ENCODE data around the gene HCRTR1. TPM values are rescaled to one million over a fixed set of nuclear protein-coding genes. Genes with fewer than 3 reads are reported as not detected.

The HCRTR1 gene
- not detected in 2 replicates for total RNA-seq

DNA sequence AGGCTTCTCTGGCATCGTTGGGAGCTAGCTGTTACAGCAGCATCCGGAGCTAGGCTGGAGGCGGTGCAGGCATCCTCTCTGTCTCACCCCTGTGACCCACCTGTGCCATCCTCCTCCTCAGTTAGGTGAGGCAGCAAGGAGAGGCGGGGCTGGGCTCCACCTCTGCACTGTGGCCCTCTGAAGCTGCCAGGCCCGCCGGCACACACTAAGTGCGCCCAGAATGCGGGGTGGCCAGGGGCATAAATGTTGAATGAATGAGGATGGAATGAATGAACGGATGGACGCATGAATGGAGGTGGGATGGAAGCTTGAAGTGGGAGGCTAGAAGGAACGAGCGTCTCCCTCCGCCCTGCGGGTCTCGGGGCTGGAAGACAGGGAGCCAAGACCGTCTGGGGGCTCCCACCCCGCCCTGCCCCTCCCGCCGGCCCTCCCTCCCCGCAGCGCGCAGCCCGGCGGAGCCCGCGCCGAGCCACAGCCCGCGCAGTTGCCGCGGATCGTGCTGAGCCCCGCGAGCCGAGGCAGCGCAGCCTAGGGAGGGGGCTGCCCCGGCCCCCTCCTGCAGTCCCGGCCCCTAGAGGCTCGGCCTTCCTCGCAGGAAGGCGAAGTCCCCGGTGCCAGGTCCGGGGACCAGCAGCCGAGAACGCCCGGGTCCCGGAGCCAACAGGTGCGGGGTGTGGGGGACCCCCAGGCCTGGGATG is at the start of gene HCRTR1:
HCRTR1 (plus strand) TSS at position 472 of the 698 bp plus-strand sequence. CDS start 1,504 bp downstream, outside the sequence.
- no peak for DNase-seq (ENCODE audit: low read depth)

GRCh38 chr1:31567956-31568570 is 49.4 kb upstream of the HCRTR1 start:
- DNase-seq (ENCODE audit: low read depth), result peak; percentile 79

- DNase-seq (ENCODE audit: low read depth), result no peak
Measured at GRCh38 chr1:31568895-31569595, 48.4 kb upstream of the HCRTR1 start.

GRCh38 chr1:31569596-31570173 is 47.8 kb upstream of the HCRTR1 start:
- no peak for DNase-seq (ENCODE audit: low read depth)

GRCh38 chr1:31570228-31570627 is 47.3 kb upstream of the HCRTR1 start:
- no peak for DNase-seq (ENCODE audit: low read depth)

GRCh38 chr1:31570906-31571305 is 46.6 kb upstream of the HCRTR1 start:
- no peak for DNase-seq (ENCODE audit: low read depth)

GRCh38 chr1:31571340-31572295 is 45.9 kb upstream of the HCRTR1 start:
- no peak for DNase-seq (ENCODE audit: low read depth)

- DNase-seq (ENCODE audit: low read depth), result peak; percentile 59
Measured at GRCh38 chr1:31572323-31573104, 45.0 kb upstream of the HCRTR1 start.

GRCh38 chr1:31573261-31573660 is 44.2 kb upstream of the HCRTR1 start:
- DNase-seq (ENCODE audit: low read depth), result no peak

DNA sequence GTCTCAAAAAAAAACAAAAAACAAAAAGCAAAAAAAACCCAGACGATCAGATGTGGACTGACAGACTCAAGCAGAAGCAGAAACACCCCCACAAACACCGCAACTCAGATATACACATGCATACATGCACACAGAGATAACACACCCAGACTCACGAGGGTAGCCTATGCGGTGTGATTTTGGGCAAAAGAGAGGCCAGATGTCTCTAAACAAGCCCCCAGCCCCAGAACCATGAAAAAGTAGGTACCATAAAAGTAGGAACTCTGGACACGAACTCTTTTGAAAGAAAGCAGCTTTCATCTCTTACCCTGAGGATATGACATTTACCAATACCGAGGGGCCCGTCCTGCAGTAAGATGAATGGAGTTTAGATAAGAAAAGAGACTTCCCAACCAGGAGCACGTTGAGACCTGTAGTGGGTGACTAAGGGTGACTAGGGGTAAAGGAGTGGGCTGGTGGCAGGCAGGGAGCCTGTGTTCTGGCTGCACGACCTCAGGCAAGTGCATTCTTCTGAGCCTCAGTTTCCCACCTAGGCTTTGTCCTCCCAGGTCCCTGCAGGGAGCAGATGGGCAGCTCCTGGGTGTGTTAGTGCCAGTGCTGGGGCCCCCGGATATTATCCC is 42.6 kb upstream of the HCRTR1 start:
- DNase-seq (ENCODE audit: low read depth), result no peak

DNA sequence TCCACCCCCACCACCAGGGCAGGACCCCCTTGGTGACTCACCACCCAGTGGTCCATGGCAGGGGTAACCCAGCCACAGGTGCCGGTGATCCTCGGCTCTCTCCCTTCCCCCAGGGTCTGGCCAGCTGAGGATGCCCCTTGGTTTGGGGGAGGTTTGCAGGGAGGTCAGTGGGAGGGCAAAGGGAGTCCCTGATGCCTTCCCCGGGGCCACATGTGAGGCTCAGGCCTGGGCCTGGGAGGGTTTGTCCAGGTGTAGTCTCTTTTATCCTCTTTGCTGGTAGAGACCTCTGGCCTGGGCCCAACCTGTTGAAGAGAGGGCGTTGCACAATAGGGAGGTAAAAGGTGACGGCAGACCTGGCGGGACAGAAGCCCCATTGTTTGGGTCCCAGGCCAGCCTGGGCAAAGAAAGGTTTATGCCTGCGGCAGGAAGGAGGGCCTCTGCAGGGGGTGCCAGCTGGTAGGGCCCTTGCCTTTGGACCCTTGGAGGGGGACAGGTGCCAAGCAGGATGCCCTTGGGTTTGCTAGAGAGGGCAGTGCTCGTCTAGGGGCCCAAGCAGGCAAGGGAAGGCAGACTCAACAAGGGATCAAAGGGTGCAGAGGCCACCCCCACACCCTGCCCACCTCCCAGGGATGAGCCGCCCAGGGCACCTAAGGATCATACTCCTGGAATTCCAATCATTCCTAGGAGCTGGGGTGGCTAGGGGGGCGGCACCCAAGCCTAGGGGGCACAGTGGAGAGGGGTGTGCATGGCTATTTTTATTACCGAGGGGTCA is 41.9 kb upstream of the HCRTR1 start:
- DNase-seq (ENCODE audit: low read depth), result peak; percentile 49

DNA sequence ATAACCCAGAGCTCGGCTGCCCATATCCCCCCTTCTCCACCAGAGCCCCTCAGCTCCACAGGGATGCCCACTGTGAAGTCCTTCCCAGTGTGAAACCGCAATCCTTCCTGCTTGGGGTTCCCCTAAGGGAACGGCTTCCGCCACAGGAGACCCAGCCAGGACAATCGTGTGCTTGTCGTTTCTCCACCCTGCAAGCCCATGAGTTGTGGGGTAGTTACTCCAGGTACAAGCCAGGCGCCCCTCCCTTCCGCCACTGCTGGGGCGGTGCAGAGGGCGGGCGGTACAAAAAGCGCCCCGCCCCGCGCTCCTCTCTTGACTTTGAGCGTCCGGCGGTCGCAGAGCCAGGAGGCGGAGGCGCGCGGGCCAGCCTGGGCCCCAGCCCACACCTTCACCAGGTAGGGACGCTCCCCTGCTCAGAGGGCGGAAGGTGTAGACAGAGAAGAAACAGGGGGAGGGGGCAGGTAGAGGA is 41.3 kb upstream of the HCRTR1 start, which contains the start of gene TINAGL1:
TINAGL1 (plus strand) TSS at position 315 of the 469 bp plus-strand sequence. CDS start 634 bp downstream, outside the sequence.
- peak; percentile 65 for DNase-seq (ENCODE audit: low read depth)

- DNase-seq (ENCODE audit: low read depth), result no peak
Measured at GRCh38 chr1:31576743-31577455, 40.6 kb upstream of the HCRTR1 start.

- DNase-seq (ENCODE audit: low read depth), result peak; percentile 79
Measured at GRCh38 chr1:31577515-31578192, 39.8 kb upstream of the HCRTR1 start.

GRCh38 chr1:31579374-31579773 is 38.1 kb upstream of the HCRTR1 start:
- DNase-seq (ENCODE audit: low read depth), result peak; percentile 61

DNA sequence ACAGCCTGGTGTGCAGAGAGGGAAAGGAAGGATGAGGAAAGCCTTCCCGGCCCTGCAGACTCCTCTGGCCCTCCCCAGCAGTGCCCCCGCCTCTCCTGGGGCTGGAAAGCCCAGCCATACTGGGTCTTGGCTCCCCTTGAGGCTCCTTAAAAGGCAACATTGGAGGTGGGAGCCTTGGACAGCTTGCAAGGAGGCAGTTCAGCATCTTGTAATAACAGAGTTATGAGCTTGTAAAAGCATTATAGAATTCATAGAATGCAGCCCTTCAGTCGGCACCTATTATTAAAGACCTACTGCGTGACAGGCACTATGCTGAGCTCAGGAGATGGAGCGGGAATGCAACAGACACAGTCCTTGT is 37.0 kb upstream of the HCRTR1 start:
- DNase-seq (ENCODE audit: low read depth), result no peak

GRCh38 chr1:31580891-31581603 is 36.4 kb upstream of the HCRTR1 start:
- DNase-seq (ENCODE audit: low read depth), result no peak
